Activated naive CD4-positive, alpha-beta T cell (primary cell): ENCODE data around the gene ROR1.

Experiments used
- DNase-seq, 4 experiments: peaks; one replicate each; lab custom pipeline; 2025; lab: John Stamatoyannopoulos, UW

Gene ROR1

GRCh38 chr1:63909526-63909925 is 135.7 kb downstream of the ROR1 start:
- no peak for DNase-seq

GRCh38 chr1:63911049-63911448 is 137.2 kb downstream of the ROR1 start:
- DNase-seq = no peak

- no peak for DNase-seq
These were observed 138.8 kb downstream of the ROR1 start for GRCh38 chr1:63912643-63913042.

DNA sequence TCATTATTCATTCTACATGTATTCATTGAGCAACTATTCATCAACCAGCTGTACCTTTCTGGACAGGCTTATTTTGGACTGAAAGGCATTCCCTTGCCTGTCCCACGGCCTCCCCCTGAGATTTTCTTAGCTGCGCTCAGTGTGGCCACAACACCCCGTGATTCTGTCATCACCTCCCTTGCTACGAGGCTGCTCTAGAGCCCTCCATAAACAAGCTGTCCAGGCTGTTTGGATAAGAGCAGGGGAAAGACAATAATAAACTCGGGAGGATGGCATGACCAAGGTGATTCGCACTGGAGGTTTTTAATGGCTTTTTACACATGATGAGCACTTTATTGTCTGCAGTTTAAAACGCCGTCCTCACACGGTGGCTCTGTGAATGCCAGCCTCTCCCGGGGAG is 139.7 kb downstream of the ROR1 start:
- no peak for DNase-seq

- no peak for DNase-seq
These were observed 140.4 kb downstream of the ROR1 start for GRCh38 chr1:63914241-63914640.

- DNase-seq = no peak
These were observed 140.9 kb downstream of the ROR1 start for GRCh38 chr1:63914706-63915105.

DNA sequence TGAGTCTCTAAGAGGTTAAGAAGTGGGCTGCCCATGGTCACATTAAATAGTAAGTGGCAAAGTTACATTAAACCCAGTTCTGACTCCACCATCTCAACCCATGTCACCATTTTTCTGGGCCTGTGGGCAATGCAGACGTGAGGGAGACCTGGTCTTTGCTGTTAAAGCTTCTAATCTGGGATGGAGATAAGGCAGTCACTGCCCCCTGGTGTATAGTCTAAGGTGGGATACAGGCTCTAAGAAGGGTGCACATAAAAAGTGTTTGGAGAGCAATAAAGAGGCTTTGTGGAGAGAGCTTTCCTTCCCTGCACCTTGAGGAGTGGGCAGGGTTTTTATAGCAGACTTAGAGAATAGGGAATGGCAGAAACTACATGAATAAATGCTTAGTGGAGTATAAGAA is 141.3 kb downstream of the ROR1 start:
- DNase-seq = no peak

DNA sequence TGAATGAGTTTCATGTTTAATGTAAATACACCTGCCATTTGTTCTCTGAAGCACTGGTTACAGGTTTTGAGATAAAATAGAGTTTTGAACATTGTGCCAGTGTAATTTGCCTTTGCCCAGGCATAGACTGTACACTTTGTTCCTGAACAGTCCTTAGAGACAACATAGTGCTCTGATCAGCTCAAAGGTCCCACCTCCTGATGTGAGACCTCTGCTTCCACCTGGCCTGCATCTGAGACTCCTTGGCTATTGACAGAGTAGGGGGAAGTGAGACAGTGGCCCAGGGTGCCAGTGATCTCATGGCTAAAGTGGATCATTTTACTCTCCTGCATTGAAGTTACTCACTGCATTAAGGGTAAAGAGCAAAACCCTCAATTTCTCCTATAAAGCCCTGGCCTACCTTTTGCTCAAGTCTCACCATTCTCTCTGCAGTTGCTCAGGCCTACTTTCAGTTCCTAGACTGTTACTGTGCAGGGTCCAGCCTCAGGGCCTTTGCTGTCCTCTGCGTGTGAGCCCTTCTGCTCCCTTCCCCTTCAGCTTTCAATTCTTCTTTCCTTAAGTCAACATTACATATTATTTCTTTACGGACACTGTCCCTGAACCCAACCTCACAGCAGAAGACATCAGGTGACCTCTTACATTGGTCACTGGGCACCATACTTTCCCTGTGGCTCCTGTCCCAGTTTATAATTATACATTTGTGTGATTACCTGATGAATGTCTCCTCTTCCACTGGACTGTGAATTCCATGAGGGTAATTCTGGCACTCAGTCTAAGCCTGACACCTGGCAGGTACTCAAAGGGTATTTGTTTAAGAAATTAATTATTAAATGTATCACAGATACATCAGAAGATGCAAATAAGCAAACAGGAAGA is 142.9 kb downstream of the ROR1 start:
- no peak for DNase-seq

GRCh38 chr1:63917571-63918417 is 144.0 kb downstream of the ROR1 start:
- DNase-seq = no peak

GRCh38 chr1:63918418-63918945 is 144.7 kb downstream of the ROR1 start:
- no peak for DNase-seq

- no peak for DNase-seq
These were observed 146.6 kb downstream of the ROR1 start for GRCh38 chr1:63920154-63921117.

- no peak for DNase-seq
These were observed 147.5 kb downstream of the ROR1 start for GRCh38 chr1:63921359-63921758.

GRCh38 chr1:63921802-63922201 is 148.0 kb downstream of the ROR1 start:
- DNase-seq = no peak

- DNase-seq = no peak
These were observed 149.0 kb downstream of the ROR1 start for GRCh38 chr1:63922848-63923247.

GRCh38 chr1:63923302-63923701 is 149.5 kb downstream of the ROR1 start:
- DNase-seq = no peak

- DNase-seq = no peak
These were observed 150.8 kb downstream of the ROR1 start for GRCh38 chr1:63924600-63924999.

DNA sequence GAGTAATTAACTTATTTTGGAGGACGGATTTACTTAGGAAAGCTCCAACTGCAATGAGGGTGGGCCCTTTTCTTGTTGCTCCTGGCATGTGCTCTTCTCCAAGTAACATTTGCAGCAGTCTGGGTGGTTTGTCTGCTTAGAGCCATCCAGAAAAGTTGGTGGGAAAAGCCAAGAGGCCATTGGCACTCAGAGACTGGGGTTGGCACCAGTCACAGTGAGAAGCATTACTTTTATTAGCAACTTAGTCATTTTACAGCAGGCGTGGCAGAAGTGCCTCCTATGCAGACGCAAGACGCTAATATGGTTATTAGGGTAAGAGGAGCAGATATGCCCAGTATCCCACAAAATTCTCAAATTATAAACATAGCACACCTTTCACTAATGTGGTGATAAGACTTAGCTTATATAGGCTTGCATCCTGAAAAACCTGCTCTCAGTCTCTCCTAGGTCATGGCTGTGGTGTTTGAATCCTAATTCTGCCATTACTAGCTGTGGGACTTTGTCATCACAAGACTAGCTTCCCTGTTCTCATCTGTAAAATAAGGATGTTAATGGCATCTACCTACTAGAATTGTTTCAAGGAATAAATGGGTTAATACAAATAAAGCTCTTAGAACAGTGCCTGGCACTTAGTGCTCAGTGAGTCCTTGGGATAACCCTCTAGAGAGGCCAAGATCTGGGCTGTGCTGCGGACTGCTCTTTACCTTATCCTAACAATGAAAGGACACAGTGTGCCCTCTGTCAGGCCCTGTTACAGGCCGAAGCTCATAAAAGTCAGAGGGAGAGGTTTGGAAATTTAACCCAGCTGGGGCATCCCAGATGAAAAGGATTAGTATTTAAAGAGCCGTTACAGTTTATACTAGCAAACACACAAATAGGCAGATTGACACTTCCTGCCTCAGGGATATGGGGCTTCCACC is 154.6 kb downstream of the ROR1 start:
- DNase-seq = no peak

DNA sequence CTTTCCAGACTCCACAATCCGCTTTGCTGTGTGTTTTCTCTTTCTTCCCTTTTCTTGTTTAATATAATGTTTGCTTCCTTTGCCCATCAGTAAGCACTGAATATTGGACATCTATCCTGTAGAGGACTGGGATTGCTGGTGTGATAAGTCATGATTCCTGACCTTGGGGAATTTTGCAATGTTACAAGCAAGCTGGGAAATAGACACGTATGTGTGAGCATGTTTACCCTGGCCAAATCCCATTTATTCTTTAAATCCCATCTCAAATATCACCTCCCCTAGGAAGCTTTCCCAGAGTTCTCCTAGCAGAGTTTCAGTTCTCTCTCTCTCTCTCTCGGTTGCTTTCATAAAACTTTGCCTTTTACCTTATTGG is 155.3 kb downstream of the ROR1 start:
- DNase-seq = no peak

DNA sequence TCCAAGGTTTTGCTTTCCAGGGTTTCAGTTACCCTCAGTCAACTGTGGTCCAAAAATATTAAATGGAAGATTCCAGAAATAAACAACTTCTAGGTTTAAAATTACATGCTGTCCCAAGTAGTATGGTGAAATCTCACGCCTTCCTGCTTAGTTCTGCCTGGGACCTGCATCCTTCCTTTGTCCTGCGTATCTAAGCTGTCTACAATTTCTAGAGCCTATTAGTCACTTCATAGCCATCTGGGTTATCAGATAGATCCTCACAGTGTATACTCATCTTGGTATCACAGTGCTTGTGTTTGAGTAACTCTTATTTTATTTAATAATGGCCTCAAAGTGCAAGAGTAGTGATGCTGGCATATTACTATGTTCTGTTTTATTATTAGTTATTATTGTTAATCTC is 157.7 kb downstream of the ROR1 start:
- no peak for DNase-seq

GRCh38 chr1:63934697-63935096 is 160.9 kb downstream of the ROR1 start:
- no peak for DNase-seq

- DNase-seq = no peak
These were observed 161.3 kb downstream of the ROR1 start for GRCh38 chr1:63935143-63935542.
